HG03558 (cell line): ENCODE measurements around the gene DUOX2.
"Not testable (repeated sequence)": the region's sequence is repeated elsewhere in the genome, so short reads cannot be mapped to it uniquely, and the experiment has no call there.

Experiments used
- ATAC-seq: cut with Tn5 transposase; IDR thresholded peaks from one replicate; pipeline ENCODE4 v1.9.1; 2021; ENCODE audit warnings: moderate number of reproducible peaks; ENCODE audit not compliant: unreplicated experiment; ENCODE audit errors: extremely low read depth

DUOX2 gene

DNA sequence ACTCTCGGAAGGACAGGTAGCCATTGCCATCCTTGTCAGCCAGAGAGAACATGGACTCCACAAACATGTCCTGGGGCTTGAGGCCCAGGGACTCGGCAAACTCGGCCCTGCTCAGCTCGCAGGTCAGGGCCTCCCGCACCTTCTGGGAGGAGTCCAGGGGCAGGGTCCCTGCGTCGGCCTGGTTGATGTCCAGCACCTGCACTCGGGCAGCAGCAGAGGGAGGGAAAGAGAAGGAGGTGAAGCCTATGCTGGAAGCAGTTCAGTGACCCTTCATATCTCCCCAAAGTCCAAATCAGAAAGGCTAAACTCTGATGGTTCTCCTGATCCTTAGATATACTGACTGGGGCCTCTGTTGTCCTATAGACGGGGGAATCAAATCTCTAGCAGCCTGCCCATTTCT, 9.8 kb downstream of the DUOX2 start:
- not testable (repeated sequence) for ATAC-seq

- ATAC-seq: no peak
Measured at GRCh38 chr15:45102226-45102625, 11.7 kb downstream of the DUOX2 start.

- ATAC-seq: no peak
Measured at GRCh38 chr15:45101749-45102148, 12.2 kb downstream of the DUOX2 start.

- ATAC-seq: no peak
Measured at GRCh38 chr15:45100884-45101625, 12.9 kb downstream of the DUOX2 start.

DNA sequence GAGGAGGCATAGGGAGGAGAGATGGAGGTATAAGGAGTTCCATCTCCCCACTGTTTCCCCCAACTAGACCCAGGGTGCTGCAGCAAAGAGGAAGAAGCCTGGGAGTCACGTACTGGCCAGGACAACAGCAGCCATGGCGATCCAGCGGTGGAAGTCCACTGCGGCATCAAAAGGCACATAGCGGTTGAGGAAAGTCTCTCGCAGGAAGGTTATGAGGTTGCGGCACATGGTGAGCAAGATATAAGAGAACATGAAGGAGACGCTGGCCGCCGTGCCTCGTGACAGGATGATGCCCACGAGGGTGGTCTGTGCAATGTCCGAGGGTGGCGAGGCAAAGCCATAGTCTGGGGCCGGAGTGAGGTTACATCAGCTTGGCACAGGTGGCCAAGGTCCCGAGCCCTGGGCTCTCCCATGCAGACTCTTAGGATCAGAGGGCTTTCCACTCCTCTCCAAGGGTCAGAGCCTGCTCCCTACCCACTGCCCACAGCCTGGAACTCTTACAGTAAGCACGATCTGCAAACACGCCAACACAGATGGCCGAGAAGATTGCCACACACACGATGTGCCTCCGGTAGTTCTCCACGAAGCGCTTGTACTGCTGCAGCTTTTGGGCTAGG, 14.3 kb downstream of the DUOX2 start:
- no peak for ATAC-seq

GRCh38 chr15:45097466-45097865, 16.5 kb downstream of the DUOX2 start:
- no peak for ATAC-seq

DNA sequence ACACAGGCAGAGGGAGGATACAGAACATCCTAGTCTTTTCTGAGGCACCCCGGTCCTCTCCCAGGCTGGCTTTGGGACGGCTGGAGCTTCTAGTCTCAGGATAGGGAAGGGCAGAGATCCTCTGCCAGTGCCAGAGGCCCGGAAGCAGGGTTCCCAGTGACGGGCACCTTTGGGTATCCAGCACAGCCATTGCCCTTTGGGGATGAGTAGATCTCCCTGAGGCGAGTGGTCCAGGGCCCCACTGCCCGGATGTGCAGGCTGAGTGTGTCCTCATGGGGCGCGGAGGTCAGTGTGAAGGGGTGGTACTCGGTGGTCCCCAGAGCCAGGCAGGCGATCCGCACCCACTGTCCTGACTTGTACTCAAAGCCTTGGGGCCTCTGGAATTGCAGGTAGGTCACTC, 18.3 kb downstream of the DUOX2 start:
- no peak for ATAC-seq

DNA sequence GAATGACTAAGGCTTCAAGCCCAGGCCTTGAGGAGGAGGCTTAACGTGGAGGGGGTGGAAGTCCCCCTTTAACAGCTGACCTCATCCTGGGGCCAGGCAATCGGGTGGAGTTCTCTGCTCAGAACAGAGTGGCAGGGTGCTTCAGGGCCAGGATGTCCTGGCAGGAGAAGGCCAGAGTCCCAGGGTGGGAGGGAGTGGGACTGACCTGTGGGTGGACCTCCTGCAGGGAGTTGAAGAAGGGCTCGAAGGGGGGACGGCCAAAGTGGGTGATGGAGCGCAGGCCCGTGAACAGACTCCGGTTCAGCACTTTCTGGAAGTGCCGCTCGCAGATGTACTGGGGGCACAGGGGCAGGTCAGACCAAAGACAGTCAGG, 19.6 kb downstream of the DUOX2 start:
- ATAC-seq: no peak

DNA sequence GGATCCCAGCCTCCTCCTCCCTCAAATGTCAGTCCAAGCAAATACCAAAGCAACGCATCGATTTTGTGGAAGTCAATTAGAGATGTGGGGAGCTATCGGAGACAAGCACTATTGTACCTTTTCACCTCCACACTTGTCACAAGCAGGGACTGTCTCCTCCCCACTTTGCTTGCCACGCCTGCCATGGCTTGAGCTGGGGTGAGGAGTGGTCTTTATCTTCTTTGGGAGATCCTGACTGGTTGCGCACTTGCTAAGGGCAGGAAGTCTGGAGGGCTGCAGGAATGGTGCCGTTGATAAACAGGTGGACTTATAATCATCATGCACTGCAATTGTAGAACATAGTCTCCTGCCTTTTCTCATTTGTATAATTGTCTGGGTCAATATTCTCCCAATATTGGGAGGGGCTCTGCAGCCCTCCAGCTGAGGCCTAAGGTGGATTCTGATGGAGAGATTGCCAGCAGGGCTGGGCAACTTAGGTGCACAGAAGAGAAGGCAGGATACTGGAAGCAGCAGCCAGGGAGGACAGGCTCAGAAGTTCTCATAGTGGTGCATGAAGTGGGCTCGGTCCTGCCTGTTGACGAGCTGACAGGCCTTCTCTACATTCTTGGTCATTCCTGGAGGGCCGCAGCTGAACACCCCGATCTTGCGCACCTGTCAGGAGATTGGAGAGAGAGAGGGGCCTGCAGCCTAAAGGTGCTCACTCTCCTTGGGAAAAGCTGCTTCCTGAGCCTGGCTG, 20.2 kb downstream of the DUOX2 start:
- no peak for ATAC-seq

DNA sequence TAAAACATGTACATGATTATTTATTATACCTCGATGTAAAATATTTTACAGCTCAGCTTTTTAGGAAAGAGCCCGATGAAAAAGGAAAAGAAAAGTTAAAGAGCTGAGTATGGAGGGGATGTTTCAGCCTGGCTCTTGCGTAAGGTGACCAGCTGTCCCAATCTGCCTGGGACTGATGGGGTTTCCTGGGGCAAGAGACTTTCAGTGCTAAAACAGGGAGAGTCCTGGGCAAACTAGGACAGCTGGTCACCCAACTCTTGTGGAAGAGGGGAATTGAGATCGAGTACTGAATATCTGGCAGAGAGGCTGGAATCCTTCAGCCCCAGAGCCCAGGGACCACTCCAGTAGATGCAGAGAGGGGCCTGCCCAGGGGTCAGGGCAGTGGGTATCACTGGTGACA, 21.0 kb downstream of the DUOX2 start:
- no peak for ATAC-seq

- ATAC-seq: no peak
Measured at GRCh38 chr15:45091576-45091975, 22.4 kb downstream of the DUOX2 start.

- no peak for ATAC-seq
Measured at GRCh38 chr15:45091161-45091560, 22.8 kb downstream of the DUOX2 start.

GRCh38 chr15:45089712-45090373, 24.1 kb downstream of the DUOX2 start:
- no peak for ATAC-seq

- no peak for ATAC-seq
Measured at GRCh38 chr15:45088801-45089711, 24.9 kb downstream of the DUOX2 start.

GRCh38 chr15:45087513-45087912, 26.5 kb downstream of the DUOX2 start:
- ATAC-seq: no peak

- ATAC-seq: no peak
Measured at GRCh38 chr15:45084163-45084562, 29.8 kb downstream of the DUOX2 start.

GRCh38 chr15:45083223-45083622, 30.7 kb downstream of the DUOX2 start:
- ATAC-seq: no peak

DNA sequence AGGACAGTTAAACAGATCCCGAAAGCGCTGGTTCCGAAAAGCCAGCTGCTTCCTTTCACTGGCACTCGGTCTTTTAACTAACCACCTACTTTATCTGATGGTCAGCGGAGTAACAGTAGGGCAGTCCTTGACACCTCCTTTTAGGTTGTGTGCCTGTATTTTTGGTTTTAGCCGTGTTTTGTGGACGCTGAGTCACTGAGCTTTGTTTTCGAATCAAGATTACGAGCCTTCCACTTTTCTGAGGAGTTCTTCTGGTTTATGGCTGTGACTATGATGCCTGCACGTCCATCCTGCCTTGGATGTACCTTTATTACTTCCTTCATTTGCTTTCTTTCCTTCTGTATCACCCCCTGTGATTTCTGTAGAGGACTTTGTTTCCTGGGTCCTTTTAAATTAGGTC, 31.6 kb downstream of the DUOX2 start:
- ATAC-seq: not testable (repeated sequence)

DNA sequence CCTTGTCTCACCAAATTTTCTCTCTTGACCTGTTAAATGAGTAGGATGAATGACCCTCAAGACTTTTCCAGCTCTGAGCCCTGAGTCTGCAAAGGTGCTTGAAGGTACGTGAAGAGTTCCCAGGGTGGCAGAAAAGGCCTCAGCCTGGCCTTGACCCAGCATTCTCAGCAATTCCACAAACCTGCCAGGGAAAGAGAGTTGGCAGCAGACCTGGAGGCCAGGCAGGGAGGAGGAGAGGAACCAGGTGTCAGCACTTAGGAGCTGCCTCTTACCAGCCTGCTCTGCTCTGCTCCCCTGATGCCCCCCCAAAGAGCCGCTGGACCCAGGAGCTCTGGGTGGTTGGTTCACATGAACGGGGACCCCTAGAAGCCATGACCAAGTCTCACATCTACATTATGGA, 33.4 kb downstream of the DUOX2 start:
- ATAC-seq: not testable (repeated sequence)
